ENCODE measurements around the gene S100A8. TPM values are rescaled to one million over a fixed set of nuclear protein-coding genes. Genes with fewer than 3 reads are reported as not detected.
A peak's percentile ranks its signal among the peaks of the same experiment; 100 is the strongest.
"Not testable (repeated sequence)": the region's sequence is repeated elsewhere in the genome, so short reads cannot be mapped to it uniquely, and the experiment has no call there.

S100A8 gene
- total RNA-seq, 1 donor from 2014 or later = 266 TPM

- Histone ChIP-seq H3K4me3 (no peak overlapping the region), H3K4me1 (peaks cover 9% of the 10 kb centered on the region), H3K27ac (no peak overlapping the region), H3K36me3 (no peaks in the 10 kb centered on the region), H3K9me3 (no peaks in the 10 kb centered on the region), H3K27me3 (peaks cover 27% of the 10 kb centered on the region)
- peak; percentile 95 for TF ChIP-seq CTCF (IDR thresholded peaks at IDR 0.05)
- ATAC-seq (peak; percentile 83), DNase-seq (peak; percentile 79)
- intact Hi-C loops (cut with DNase I) = loop anchor here (5.0 kb wide), 1 partner anchor 145 kb away; no protein-coding TSS in a partner anchor
Measured at GRCh38 chr1:153352523-153352922, 38.4 kb downstream of the S100A8 start.

GRCh38 chr1:153350321-153350957, 40.4 kb downstream of the S100A8 start:
- Histone ChIP-seq H3K27me3 (peaks cover 29% of the 10 kb centered on the region), H3K9me3 (no peaks in the 10 kb centered on the region), H3K36me3 (no peaks in the 10 kb centered on the region), H3K4me3 (no peak overlapping the region), H3K27ac (no peak overlapping the region), H3K4me1 (peaks cover 3% of the 10 kb centered on the region)
- no peak for ATAC-seq
- intact Hi-C loops (cut with DNase I) = loop anchor here (5.0 kb wide), 1 partner anchor 147 kb away; no protein-coding TSS in a partner anchor
- no peak for DNase-seq
- no peak for TF ChIP-seq CTCF (IDR thresholded peaks at IDR 0.05)

GRCh38 chr1:153349363-153350320, 41.2 kb downstream of the S100A8 start:
- Histone ChIP-seq H3K4me1 (peaks cover 9% of the 10 kb centered on the region), H3K9me3 (no peaks in the 10 kb centered on the region), H3K36me3 (no peaks in the 10 kb centered on the region), H3K27me3 (peaks cover 33% of the 10 kb centered on the region), H3K4me3 (no peak overlapping the region), H3K27ac (no peak overlapping the region)
- DNase-seq = no peak
- ATAC-seq = no peak
- intact Hi-C loops (cut with DNase I) = loop anchor here (5.0 kb wide), 1 partner anchor 148 kb away; no protein-coding TSS in a partner anchor
- TF ChIP-seq CTCF (IDR thresholded peaks at IDR 0.05) = no peak

- intact Hi-C loops (cut with DNase I) = no loop called here
- ATAC-seq = no peak
- no peaks in the 10 kb centered on the region for H3K36me3 ChIP-seq
- no peak within 1 kb of the TSS for H3K4me3 ChIP-seq
- H3K9me3 ChIP-seq = no peaks in the 10 kb centered on the region
- TF ChIP-seq CTCF (IDR thresholded peaks at IDR 0.05) = no peak
- no peak within 1 kb of the TSS for H3K27ac ChIP-seq
- H3K4me1 ChIP-seq = peaks cover 9% of the 10 kb centered on the region
- DNase-seq = no peak
- H3K27me3 ChIP-seq = peaks cover 33% of the 10 kb centered on the region
Measured at GRCh38 chr1:153348511-153349362, 42.1 kb downstream of the S100A8 start, which contains the start of gene PGLYRP4. Gene PGLYRP4 (minus strand): TSS chr1:153348841. CDS start chr1:153347932, 909 bp downstream.

- DNase-seq (no peak), ATAC-seq (no peak)
- intact Hi-C loops (cut with DNase I) = no loop called here
- H3K4me3 ChIP-seq = no peak overlapping the region
- no peak for TF ChIP-seq CTCF (IDR thresholded peaks at IDR 0.05)
- no peaks in the 10 kb centered on the region for H3K36me3 ChIP-seq
- H3K4me1 ChIP-seq = peaks cover 9% of the 10 kb centered on the region
- no peak overlapping the region for H3K27ac ChIP-seq
- no peaks in the 10 kb centered on the region for H3K9me3 ChIP-seq
- peaks cover 33% of the 10 kb centered on the region for H3K27me3 ChIP-seq
Measured at GRCh38 chr1:153347856-153348255, 43.0 kb downstream of the S100A8 start.

GRCh38 chr1:153347049-153347448, 43.8 kb downstream of the S100A8 start:
- intact Hi-C loops (cut with DNase I); DNase-seq; H3K4me3 ChIP-seq; H3K9me3 ChIP-seq; H3K4me1 ChIP-seq; H3K36me3 ChIP-seq; ATAC-seq; H3K27ac ChIP-seq: not testable (repeated sequence)
- H3K27me3 ChIP-seq = peaks cover 33% of the 10 kb centered on the region
